ENCODE results near the gene PLA2G4E. TPM values are rescaled to one million over a fixed set of nuclear protein-coding genes. Genes with fewer than 3 reads are reported as not detected.

Gene PLA2G4E
- total and polyA plus RNA-seq, 2 donors, result 0.05 to 0.62 TPM

DNA sequence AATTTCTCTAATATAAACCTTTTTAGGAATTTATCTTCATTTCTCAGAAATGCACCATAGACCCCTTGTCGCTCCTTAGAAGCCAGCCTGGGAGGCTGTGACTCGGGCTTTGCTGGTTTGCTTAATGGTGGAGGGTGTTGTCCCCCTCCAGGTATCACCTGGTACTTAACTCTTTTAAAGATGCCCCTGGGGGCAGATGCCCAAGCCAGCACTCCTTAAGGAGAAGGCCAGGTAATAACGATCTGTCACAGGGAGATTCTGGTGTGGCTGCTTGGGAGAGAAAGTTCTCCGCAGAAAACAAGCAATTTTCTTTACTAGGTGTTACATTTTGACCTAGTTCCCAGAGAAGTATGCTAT, 70.7 kb downstream of the PLA2G4E start:
- H3K36me3 ChIP-seq (ENCODE audit: control insufficient read depth in 2 of 2, insufficient read depth in 2 of 2, low read length in 1 of 2), result no peaks in the 10 kb centered on the region
- no peaks in the 10 kb centered on the region for H3K4me1 ChIP-seq (ENCODE audit: control insufficient read depth in 2 of 2, insufficient read depth in 2 of 2, low read length in 2 of 2)
- no peaks in the 10 kb centered on the region for H3K9me3 ChIP-seq (ENCODE audit: control insufficient read depth in 2 of 2, insufficient read depth in 1 of 2, low read length in 1 of 2)
- DNase-seq (ENCODE audit: low read depth in 6 of 9, low spot score in 9 of 9), result no peak
- no peak overlapping the region for H3K27ac ChIP-seq (ENCODE audit: low read depth in 1 of 2, low read length in 1 of 2)
- H3K27me3 ChIP-seq (ENCODE audit: control insufficient read depth in 2 of 2, insufficient read depth in 1 of 2, low read length in 1 of 2), result no peaks in the 10 kb centered on the region
- WGBS, result 97% methylated on average over 4 of the region's 4 CpGs
- H3K4me3 ChIP-seq (ENCODE audit: low read length in 2 of 2), result no peak overlapping the region

DNA sequence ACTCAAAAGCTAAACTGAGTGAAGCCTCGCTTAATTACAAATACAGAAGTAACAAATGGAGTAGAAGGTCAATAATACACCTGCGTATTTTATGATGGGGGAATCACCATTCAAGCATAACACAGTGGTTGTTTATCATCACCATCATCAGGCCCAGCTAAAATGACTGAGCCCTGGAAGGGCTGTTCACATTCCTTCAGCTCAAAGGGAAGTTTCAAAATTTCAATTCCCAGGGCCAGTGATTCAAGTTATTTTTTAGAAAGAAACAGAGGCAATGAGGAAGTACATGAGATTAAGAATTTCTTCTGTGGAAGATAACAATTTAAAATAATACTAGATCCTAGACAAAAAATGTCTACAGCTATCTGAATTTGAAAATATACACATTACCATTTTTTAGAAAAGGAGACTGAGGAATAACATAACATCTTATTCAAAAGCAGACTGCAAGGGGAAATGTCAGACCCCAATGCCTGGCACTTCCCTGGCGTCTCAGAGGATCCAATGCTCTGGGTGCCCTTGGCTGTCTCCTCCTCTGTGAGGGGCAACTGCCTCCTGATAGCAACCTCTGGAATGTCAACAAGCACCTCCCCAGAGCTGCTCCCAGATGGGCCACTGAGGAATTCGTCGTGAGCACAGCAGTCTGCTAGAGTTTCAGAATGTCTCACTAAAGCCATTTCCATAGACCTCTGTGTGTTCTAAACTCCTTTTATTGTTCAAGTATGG, 71.3 kb downstream of the PLA2G4E start:
- no peak for DNase-seq (ENCODE audit: low read depth in 6 of 9, low spot score in 9 of 9)
- whole genome bisulfite sequencing, result 98% methylated on average over 5 of the region's 5 CpGs
- no peaks in the 10 kb centered on the region for H3K27me3 ChIP-seq (ENCODE audit: control insufficient read depth in 2 of 2, insufficient read depth in 1 of 2, low read length in 1 of 2)
- no peak overlapping the region for H3K4me3 ChIP-seq (ENCODE audit: low read length in 2 of 2)
- no peaks in the 10 kb centered on the region for H3K36me3 ChIP-seq (ENCODE audit: control insufficient read depth in 2 of 2, insufficient read depth in 2 of 2, low read length in 1 of 2)
- no peak overlapping the region for H3K27ac ChIP-seq (ENCODE audit: low read depth in 1 of 2, low read length in 1 of 2)
- H3K4me1 ChIP-seq (ENCODE audit: control insufficient read depth in 2 of 2, insufficient read depth in 2 of 2, low read length in 2 of 2), result no peaks in the 10 kb centered on the region
- no peaks in the 10 kb centered on the region for H3K9me3 ChIP-seq (ENCODE audit: control insufficient read depth in 2 of 2, insufficient read depth in 1 of 2, low read length in 1 of 2)

DNA sequence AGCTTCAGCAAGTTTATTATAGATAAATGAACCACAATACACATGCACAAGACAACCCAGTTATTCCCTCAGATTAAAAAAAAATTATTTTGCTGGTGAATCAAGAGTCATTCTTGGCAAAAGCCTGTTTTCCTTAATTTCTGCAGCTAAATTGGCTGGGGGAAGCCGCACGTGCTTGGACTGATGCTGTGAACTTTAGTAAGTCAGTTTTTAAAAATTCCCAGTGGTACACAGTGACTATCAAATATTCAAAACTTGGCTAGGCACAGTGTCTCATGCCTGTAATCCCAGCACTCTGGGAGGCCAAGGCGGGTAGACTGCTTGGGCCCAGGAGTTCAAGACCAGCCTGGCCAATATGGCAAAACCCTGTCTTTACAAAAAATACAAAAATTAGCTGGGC, 72.4 kb downstream of the PLA2G4E start:
- Histone ChIP-seq H3K27me3 (ENCODE audit: control insufficient read depth in 2 of 2, insufficient read depth in 1 of 2, low read length in 1 of 2) (no peaks in the 10 kb centered on the region), H3K4me1 (ENCODE audit: control insufficient read depth in 2 of 2, insufficient read depth in 2 of 2, low read length in 2 of 2) (no peaks in the 10 kb centered on the region), H3K27ac (ENCODE audit: low read depth in 1 of 2, low read length in 1 of 2) (no peak overlapping the region), H3K9me3 (ENCODE audit: control insufficient read depth in 2 of 2, insufficient read depth in 1 of 2, low read length in 1 of 2) (no peaks in the 10 kb centered on the region), H3K4me3 (ENCODE audit: low read length in 2 of 2) (no peak overlapping the region), H3K36me3 (ENCODE audit: control insufficient read depth in 2 of 2, insufficient read depth in 2 of 2, low read length in 1 of 2) (no peaks in the 10 kb centered on the region)
- DNase-seq (ENCODE audit: low read depth in 6 of 9, low spot score in 9 of 9), result no peak
- over 99% methylated on average over 3 of the region's 3 CpGs for WGBS

DNA sequence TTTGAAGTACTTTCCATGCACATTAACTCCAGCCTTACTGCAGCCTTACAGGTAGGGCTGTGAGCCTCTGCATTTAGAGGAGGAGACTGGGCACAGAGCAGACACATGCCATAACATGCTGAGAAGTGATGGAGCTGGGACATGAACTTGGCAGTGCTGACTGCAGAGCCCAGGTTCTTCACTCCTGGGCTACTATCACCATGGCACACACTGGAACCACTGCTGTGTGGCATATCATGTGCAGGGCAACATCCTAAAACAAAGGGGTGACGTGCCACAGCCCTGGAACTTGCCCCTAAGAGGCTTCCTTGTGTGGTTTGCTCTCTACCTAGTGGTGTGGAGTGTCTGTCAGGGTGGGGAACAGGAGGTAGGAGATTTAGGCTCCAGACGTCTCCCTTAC, 73.9 kb downstream of the PLA2G4E start:
- Histone ChIP-seq H3K27me3 (ENCODE audit: control insufficient read depth in 2 of 2, insufficient read depth in 1 of 2, low read length in 1 of 2) (no peaks in the 10 kb centered on the region), H3K36me3 (ENCODE audit: control insufficient read depth in 2 of 2, insufficient read depth in 2 of 2, low read length in 1 of 2) (no peaks in the 10 kb centered on the region), H3K9me3 (ENCODE audit: control insufficient read depth in 2 of 2, insufficient read depth in 1 of 2, low read length in 1 of 2) (no peaks in the 10 kb centered on the region), H3K4me3 (ENCODE audit: low read length in 2 of 2) (no peak overlapping the region), H3K27ac (ENCODE audit: low read depth in 1 of 2, low read length in 1 of 2) (no peak overlapping the region), H3K4me1 (ENCODE audit: control insufficient read depth in 2 of 2, insufficient read depth in 2 of 2, low read length in 2 of 2) (no peaks in the 10 kb centered on the region)
- 84% methylated on average over 2 of the region's 2 CpGs for WGBS
- DNase-seq (ENCODE audit: low read depth in 6 of 9, low spot score in 9 of 9), result no peak

DNA sequence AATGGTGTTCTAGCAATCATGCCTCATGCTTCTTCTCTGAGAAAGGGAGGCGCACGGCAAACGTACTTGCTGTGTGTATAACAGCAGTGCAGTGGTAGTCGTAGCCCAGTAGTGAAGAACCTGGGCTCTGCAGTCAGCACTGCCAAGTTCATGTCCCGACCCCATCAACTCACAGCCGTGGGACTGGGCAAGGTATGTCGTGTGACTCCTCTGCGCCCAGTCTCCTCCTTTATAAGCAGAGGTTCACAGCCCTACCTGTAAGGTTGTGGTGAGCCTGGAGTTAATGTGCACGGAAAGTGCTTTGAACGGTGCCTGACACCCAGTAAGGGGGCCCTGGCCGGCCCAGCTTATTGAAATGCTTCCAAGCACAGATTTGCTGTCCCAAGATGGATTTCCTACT, 75.1 kb downstream of the PLA2G4E start:
- no peak overlapping the region for H3K4me3 ChIP-seq (ENCODE audit: low read length in 2 of 2)
- 97% methylated on average over 11 of the region's 11 CpGs for WGBS
- no peaks in the 10 kb centered on the region for H3K27me3 ChIP-seq (ENCODE audit: control insufficient read depth in 2 of 2, insufficient read depth in 1 of 2, low read length in 1 of 2)
- no peaks in the 10 kb centered on the region for H3K4me1 ChIP-seq (ENCODE audit: control insufficient read depth in 2 of 2, insufficient read depth in 2 of 2, low read length in 2 of 2)
- no peak for DNase-seq (ENCODE audit: low read depth in 6 of 9, low spot score in 9 of 9)
- H3K27ac ChIP-seq (ENCODE audit: low read depth in 1 of 2, low read length in 1 of 2), result no peak overlapping the region
- no peaks in the 10 kb centered on the region for H3K9me3 ChIP-seq (ENCODE audit: control insufficient read depth in 2 of 2, insufficient read depth in 1 of 2, low read length in 1 of 2)
- no peaks in the 10 kb centered on the region for H3K36me3 ChIP-seq (ENCODE audit: control insufficient read depth in 2 of 2, insufficient read depth in 2 of 2, low read length in 1 of 2)

DNA sequence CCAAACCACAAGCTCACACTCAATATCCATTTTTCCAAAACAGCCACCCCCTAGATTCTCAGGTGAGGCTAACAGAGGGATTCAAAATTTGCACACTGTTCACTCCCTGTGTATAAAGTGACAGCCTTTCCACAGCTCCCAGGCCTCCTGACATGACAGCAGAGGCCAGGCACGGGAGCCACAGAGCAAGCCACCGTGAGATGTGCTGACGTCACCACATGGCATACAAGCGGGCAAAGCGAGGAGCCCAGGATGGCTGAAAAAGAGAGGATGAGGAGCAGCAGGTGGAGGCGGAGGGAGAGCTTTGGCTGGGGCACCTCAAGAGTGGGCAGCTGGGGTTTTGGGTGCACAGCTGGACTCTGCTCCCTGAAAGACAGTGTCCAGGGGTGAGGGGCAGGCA, 75.6 kb downstream of the PLA2G4E start:
- Histone ChIP-seq H3K36me3 (ENCODE audit: control insufficient read depth in 2 of 2, insufficient read depth in 2 of 2, low read length in 1 of 2) (no peaks in the 10 kb centered on the region), H3K27me3 (ENCODE audit: control insufficient read depth in 2 of 2, insufficient read depth in 1 of 2, low read length in 1 of 2) (no peaks in the 10 kb centered on the region), H3K27ac (ENCODE audit: low read depth in 1 of 2, low read length in 1 of 2) (no peak overlapping the region), H3K4me1 (ENCODE audit: control insufficient read depth in 2 of 2, insufficient read depth in 2 of 2, low read length in 2 of 2) (no peaks in the 10 kb centered on the region), H3K9me3 (ENCODE audit: control insufficient read depth in 2 of 2, insufficient read depth in 1 of 2, low read length in 1 of 2) (no peaks in the 10 kb centered on the region), H3K4me3 (ENCODE audit: low read length in 2 of 2) (no peak overlapping the region)
- 97% methylated on average over 6 of the region's 6 CpGs for WGBS
- no peak for DNase-seq (ENCODE audit: low read depth in 6 of 9, low spot score in 9 of 9)

DNA sequence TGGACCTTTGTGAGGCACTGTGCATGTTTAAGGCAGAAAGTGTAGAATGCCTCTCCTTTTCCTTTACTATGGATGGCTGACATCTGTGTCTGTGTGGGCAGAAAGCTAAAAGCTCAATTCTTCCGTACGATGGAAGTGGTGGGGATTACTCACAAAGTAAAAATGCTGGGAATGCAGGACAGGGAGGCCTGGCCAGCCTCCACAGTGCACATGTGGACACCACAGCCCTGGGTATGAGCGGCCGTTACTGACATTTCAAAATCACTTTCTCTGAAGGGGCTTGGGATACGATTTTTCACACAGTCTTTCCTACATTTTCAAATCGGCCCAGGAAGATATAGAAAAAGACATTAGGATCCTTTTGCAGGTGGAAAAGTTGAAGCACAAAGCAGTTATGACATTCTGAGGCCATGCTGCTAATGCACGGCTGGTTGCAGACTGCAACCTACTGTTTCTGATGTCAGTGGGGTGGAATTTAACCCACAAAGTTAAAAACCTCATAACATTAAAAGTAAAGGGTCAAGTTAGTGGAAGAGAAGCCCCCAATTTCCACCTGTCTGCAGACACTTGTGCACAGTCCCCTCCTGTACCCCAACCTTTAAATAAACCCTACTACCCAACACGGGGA, 76.4 kb downstream of the PLA2G4E start:
- no peaks in the 10 kb centered on the region for H3K4me1 ChIP-seq (ENCODE audit: control insufficient read depth in 2 of 2, insufficient read depth in 2 of 2, low read length in 2 of 2)
- H3K9me3 ChIP-seq (ENCODE audit: control insufficient read depth in 2 of 2, insufficient read depth in 1 of 2, low read length in 1 of 2), result no peaks in the 10 kb centered on the region
- no peaks in the 10 kb centered on the region for H3K27me3 ChIP-seq (ENCODE audit: control insufficient read depth in 2 of 2, insufficient read depth in 1 of 2, low read length in 1 of 2)
- 90% methylated on average over 8 of the region's 8 CpGs for WGBS
- H3K27ac ChIP-seq (ENCODE audit: low read depth in 1 of 2, low read length in 1 of 2), result no peak overlapping the region
- no peak for DNase-seq (ENCODE audit: low read depth in 6 of 9, low spot score in 9 of 9)
- no peak overlapping the region for H3K4me3 ChIP-seq (ENCODE audit: low read length in 2 of 2)
- H3K36me3 ChIP-seq (ENCODE audit: control insufficient read depth in 2 of 2, insufficient read depth in 2 of 2, low read length in 1 of 2), result no peaks in the 10 kb centered on the region

DNA sequence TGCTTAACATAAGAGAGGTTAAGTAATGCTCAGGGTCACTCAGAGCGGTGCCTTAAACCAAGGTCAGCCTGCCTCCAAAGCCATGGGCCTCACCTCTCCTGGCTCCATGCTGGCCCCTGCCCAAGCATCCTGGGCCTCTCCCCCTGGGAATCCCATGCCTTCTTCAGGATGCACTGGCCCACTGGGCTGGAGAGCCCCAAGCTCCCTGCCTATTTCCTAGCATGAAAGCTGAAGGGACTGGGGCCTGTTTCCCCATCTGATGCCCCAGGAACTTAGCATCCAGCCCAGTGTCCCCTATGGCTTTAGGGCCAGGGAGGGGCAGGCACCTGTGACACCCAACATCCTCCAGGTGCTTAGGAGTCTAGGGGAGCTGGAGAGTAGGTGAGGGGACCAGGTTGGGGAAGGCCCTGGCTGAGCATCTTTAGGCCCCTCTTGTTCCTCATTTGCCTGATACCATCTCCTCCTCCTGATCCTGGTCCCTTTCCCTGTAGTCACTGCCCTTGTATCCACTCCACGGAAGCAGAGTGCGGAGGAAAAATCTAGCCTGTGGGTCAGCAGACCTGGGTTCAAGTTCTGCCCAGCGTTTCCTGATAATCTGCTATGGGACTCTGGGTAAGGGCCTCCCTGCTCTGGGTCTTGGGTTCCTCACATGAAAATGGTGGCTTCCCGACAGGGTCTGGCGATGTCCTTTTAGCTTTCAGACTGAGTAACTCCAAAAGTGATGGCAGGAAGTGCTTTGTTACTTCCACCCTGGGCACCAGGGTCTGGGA, 77.1 kb downstream of the PLA2G4E start:
- Histone ChIP-seq H3K9me3 (ENCODE audit: control insufficient read depth in 2 of 2, insufficient read depth in 1 of 2, low read length in 1 of 2) (no peaks in the 10 kb centered on the region), H3K4me1 (ENCODE audit: control insufficient read depth in 2 of 2, insufficient read depth in 2 of 2, low read length in 2 of 2) (no peaks in the 10 kb centered on the region)
- DNase-seq (ENCODE audit: low read depth in 6 of 9, low spot score in 9 of 9), result no peak

DNA sequence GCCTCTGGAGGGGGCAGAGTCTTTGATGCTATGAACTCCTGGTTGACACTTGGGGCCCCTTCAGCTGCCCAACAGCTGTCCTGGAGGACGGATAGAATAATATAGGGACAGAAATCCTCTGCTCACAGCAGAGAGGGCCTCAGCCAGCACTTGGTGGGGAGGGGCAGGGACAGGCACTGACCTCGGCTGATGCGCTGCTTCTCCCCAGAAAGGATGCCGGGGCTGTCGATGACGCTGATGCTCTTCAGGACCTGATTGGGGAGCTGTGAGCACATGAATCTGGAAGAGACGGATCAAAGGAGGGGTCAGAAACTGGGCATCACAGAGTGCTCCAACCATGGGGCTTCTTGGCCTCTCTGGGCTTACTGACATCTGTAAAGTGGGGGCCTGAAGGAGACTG, 78.0 kb downstream of the PLA2G4E start:
- peaks cover 3 to 5% of the 10 kb centered on the region in 2 donors for H3K4me1 ChIP-seq (ENCODE audit: control insufficient read depth in 2 of 2, insufficient read depth in 2 of 2, low read length in 2 of 2)
- DNase-seq (ENCODE audit: low read depth in 6 of 9, low spot score in 9 of 9), result no peak
- no peak overlapping the region for H3K27ac ChIP-seq (ENCODE audit: low read depth in 1 of 2, low read length in 1 of 2)
- WGBS, result 86% methylated on average over 7 of the region's 7 CpGs
- no peaks in the 10 kb centered on the region for H3K9me3 ChIP-seq (ENCODE audit: control insufficient read depth in 2 of 2, insufficient read depth in 1 of 2, low read length in 1 of 2)
- no peaks in the 10 kb centered on the region for H3K27me3 ChIP-seq (ENCODE audit: control insufficient read depth in 2 of 2, insufficient read depth in 1 of 2, low read length in 1 of 2)
- no peaks in the 10 kb centered on the region for H3K36me3 ChIP-seq (ENCODE audit: control insufficient read depth in 2 of 2, insufficient read depth in 2 of 2, low read length in 1 of 2)
- no peak overlapping the region for H3K4me3 ChIP-seq (ENCODE audit: low read length in 2 of 2)

More for the DNA sequence above, 77.1 kb downstream of the PLA2G4E start:
- Histone ChIP-seq H3K36me3 (ENCODE audit: control insufficient read depth in 2 of 2, insufficient read depth in 2 of 2, low read length in 1 of 2) (no peaks in the 10 kb centered on the region), H3K27me3 (ENCODE audit: control insufficient read depth in 2 of 2, insufficient read depth in 1 of 2, low read length in 1 of 2) (no peaks in the 10 kb centered on the region), H3K27ac (ENCODE audit: low read depth in 1 of 2, low read length in 1 of 2) (no peak overlapping the region), H3K4me3 (ENCODE audit: low read length in 2 of 2) (no peak overlapping the region)
- WGBS, result 98% methylated on average over 6 of the region's 6 CpGs

Measured in thymus (tissue), 11 donors.